IMR-90 (cell line): ENCODE measurements around the gene RPS3. TPM values are rescaled to one million over a fixed set of nuclear protein-coding genes. Genes with fewer than 3 reads are reported as not detected.

Source experiments
- ATAC-seq: fragments of 200-7000 bp; cut with Tn5 transposase; 2 replicates; pipeline ENCODE4 v1.9.1; 2020; ENCODE audit warnings: low read depth, mild to moderate bottlenecking, moderate library complexity
- BruUV-seq: library from RNA; stranded (reverse); fragments of 400-500 nt; replicated peaks from 2 replicates; lab custom pipeline; 2021; lab: Mats Ljungman, UMichigan
- CTCF ChIA-PET: fragments of 300-600 bp; formaldehyde crosslinking; extraction: SDS; loops from one replicate; lab custom pipeline; 2021; ENCODE audit warnings: antibody characterized with exemption; lab: Yijun Ruan, JAX
- POLR2A ChIA-PET: fragments of 300-600 bp; sonication (Branson Sonifier 250); formaldehyde crosslinking; loops from one replicate; lab custom pipeline; 2022; ENCODE audit warnings: antibody characterized with exemption; ENCODE audit not compliant: unreplicated experiment; lab: Charles Lee
- DNase-seq: peaks from one replicate; pipeline ENCODE4 v3.0.0; 2013
- H2AFZ ChIP-seq: replicated peaks from 2 replicates; pipeline ENCODE3; 2013; ENCODE audit warnings: low read length, mild to moderate bottlenecking; ENCODE audit not compliant: poor library complexity
- H2AK5ac ChIP-seq: 2 replicates; pipeline ENCODE4 v1.6.1; 2013; ENCODE audit warnings: low read depth, low read length, inconsistent platforms
- H2AK9ac ChIP-seq: replicated peaks from 2 replicates; pipeline ENCODE3; 2013; ENCODE audit warnings: mild to moderate bottlenecking, low read depth, low read length, moderate library complexity; ENCODE audit not compliant: poor library complexity
- H2BK120ac ChIP-seq: 2 replicates; pipeline ENCODE4 v1.6.1; 2013; ENCODE audit warnings: low read depth, low read length, inconsistent platforms
- H2BK15ac ChIP-seq: 3 replicates; pipeline ENCODE4 v1.6.1; 2013; ENCODE audit warnings: low read depth, low read length, inconsistent platforms
- H2BK20ac ChIP-seq: 2 replicates; pipeline ENCODE4 v1.6.1; 2013; ENCODE audit warnings: low read depth, mild to moderate bottlenecking, inconsistent platforms, low read length, moderate library complexity
- H2BK5ac ChIP-seq: 2 replicates; pipeline ENCODE4 v1.6.1; 2013; ENCODE audit warnings: mild to moderate bottlenecking, low read depth, low read length, inconsistent platforms; ENCODE audit not compliant: poor library complexity, severe bottlenecking
- H3K14ac ChIP-seq: replicated peaks from 2 replicates; pipeline ENCODE4 v1.6.1; 2013; ENCODE audit warnings: low read depth, low read length, inconsistent platforms
- H3K18ac ChIP-seq: 2 replicates; pipeline ENCODE4 v1.6.1; 2013; ENCODE audit warnings: low read depth, low read length, control low read depth
- H3K23ac ChIP-seq: 2 replicates; pipeline ENCODE4 v1.6.1; 2013; ENCODE audit warnings: low read depth, low read length, inconsistent platforms
- H3K27ac ChIP-seq: 2 replicates; pipeline ENCODE4 v1.5.1; 2013; ENCODE audit warnings: mild to moderate bottlenecking, control low read depth, low read length; ENCODE audit not compliant: insufficient read depth
- H3K27me3 ChIP-seq: 2 replicates; pipeline ENCODE4 v1.6.1; 2013; ENCODE audit warnings: low read length; ENCODE audit not compliant: control insufficient read depth, insufficient read depth
- H3K36me3 ChIP-seq: 2 replicates; pipeline ENCODE4 v1.6.1; 2013; ENCODE audit warnings: low read length, mixed read lengths; ENCODE audit not compliant: control insufficient read depth, insufficient read depth
- H3K4ac ChIP-seq: 2 replicates; pipeline ENCODE4 v1.6.1; 2013; ENCODE audit warnings: low read depth, low read length, inconsistent platforms
- H3K4me1 ChIP-seq: 2 replicates; pipeline ENCODE4 v1.6.1; 2013; ENCODE audit warnings: low read length, mixed read lengths; ENCODE audit not compliant: control insufficient read depth, insufficient read depth
- H3K4me2 ChIP-seq: 2 replicates; pipeline ENCODE4 v1.6.1; 2013; ENCODE audit warnings: low read depth, mild to moderate bottlenecking, control low read depth, low read length, moderate library complexity
- H3K4me3 ChIP-seq: 2 replicates; pipeline ENCODE4 v1.5.1; 2013; ENCODE audit warnings: low read depth, mild to moderate bottlenecking, control low read depth, low read length, moderate library complexity; ENCODE audit not compliant: insufficient read depth
- H3K56ac ChIP-seq: 2 replicates; pipeline ENCODE4 v1.6.1; 2013; ENCODE audit warnings: low read length, inconsistent platforms; ENCODE audit not compliant: insufficient read depth; ENCODE audit errors: extremely low read depth
- H3K79me1 ChIP-seq, 2 experiments: 2 replicates each; pipeline ENCODE4 v1.6.1; 2013; ENCODE audit warnings: low read length in 2 of 2, inconsistent platforms in 1 of 2, low read depth in 1 of 2
- H3K9ac ChIP-seq: 2 replicates; pipeline ENCODE4 v1.6.1; 2013; ENCODE audit warnings: low read depth, low read length, control low read depth
- H3K9me1 ChIP-seq: 2 replicates; pipeline ENCODE4 v1.6.1; 2013; ENCODE audit warnings: low read length, inconsistent platforms; ENCODE audit not compliant: insufficient read depth
- H3K9me3 ChIP-seq: 2 replicates; pipeline ENCODE4 v1.6.1; 2013; ENCODE audit warnings: low read length; ENCODE audit not compliant: control insufficient read depth, insufficient read depth
- H4K20me1 ChIP-seq: 2 replicates; pipeline ENCODE4 v1.6.1; 2013; ENCODE audit warnings: low read length, inconsistent platforms; ENCODE audit not compliant: insufficient read depth
- H4K5ac ChIP-seq: 2 replicates; pipeline ENCODE4 v1.6.1; 2013; ENCODE audit warnings: mild to moderate bottlenecking, low read depth, low read length, control low read depth
- H4K8ac ChIP-seq, 2 experiments: 2 replicates each; pipeline ENCODE4 v1.6.1; 2013; ENCODE audit warnings: low read depth in 2 of 2, low read length in 2 of 2, control low read depth in 1 of 2, inconsistent platforms in 1 of 2
- H4K91ac ChIP-seq: 2 replicates; pipeline ENCODE4 v1.6.1; 2013; ENCODE audit warnings: low read depth, low read length, inconsistent platforms; ENCODE audit not compliant: insufficient read depth
- CEBPB ChIP-seq: IDR thresholded peaks from 2 replicates; pipeline ENCODE4 v1.6.1; 2012; ENCODE audit warnings: low read depth, low read length, improper control_type of control experiment
- CHD1 ChIP-seq: IDR thresholded peaks from 2 replicates; pipeline ENCODE4 v1.6.1; 2012; ENCODE audit warnings: low read depth, low read length, improper control_type of control experiment
- CTCF ChIP-seq: conservative IDR thresholded peaks from 2 replicates; pipeline ENCODE4 v1.5.1; 2012; ENCODE audit warnings: mild to moderate bottlenecking, low read depth, low read length, improper control_type of control experiment
- ELK1 ChIP-seq: fragments of 150-350 bp; IDR thresholded peaks from 2 replicates; pipeline ENCODE4 v1.6.1; 2016; ENCODE audit warnings: low read depth, mild to moderate bottlenecking, low read length, moderate library complexity, borderline replicate concordance
- FOS ChIP-seq: fragments of 150-350 bp; IDR thresholded peaks from 2 replicates; pipeline ENCODE4 v1.6.1; 2016; ENCODE audit warnings: low read depth, low read length
- MAZ ChIP-seq: IDR thresholded peaks from 2 replicates; pipeline ENCODE4 v1.6.1; 2012; ENCODE audit warnings: low read depth, mild to moderate bottlenecking, low read length, improper control_type of control experiment, moderate library complexity, borderline replicate concordance
- MXI1 ChIP-seq: IDR thresholded peaks from 2 replicates; pipeline ENCODE4 v1.6.1; 2012; ENCODE audit warnings: low read depth, mild to moderate bottlenecking, low read length, moderate library complexity, borderline replicate concordance
- NFE2L2 ChIP-seq: fragments of 150-350 bp; IDR thresholded peaks from 2 replicates; pipeline ENCODE4 v1.6.1; 2016; ENCODE audit warnings: low read depth, mild to moderate bottlenecking, low read length
- RCOR1 ChIP-seq: IDR thresholded peaks from 2 replicates; pipeline ENCODE4 v1.6.1; 2012; ENCODE audit warnings: mild to moderate bottlenecking, low read length, improper control_type of control experiment; ENCODE audit not compliant: insufficient replicate concordance
- RFX5 ChIP-seq: IDR thresholded peaks from 2 replicates; pipeline ENCODE4 v1.8.0; 2012; ENCODE audit warnings: low read depth, mild to moderate bottlenecking, low read length, moderate library complexity
- SMC3 ChIP-seq: fragments of 150-350 bp; IDR thresholded peaks from 2 replicates; pipeline ENCODE4 v1.6.1; 2016; ENCODE audit warnings: low read depth, mild to moderate bottlenecking, antibody characterized with exemption, low read length, moderate library complexity
- USF2 ChIP-seq: fragments of 150-350 bp; IDR thresholded peaks from 2 replicates; pipeline ENCODE4 v1.6.1; 2017; ENCODE audit warnings: mild to moderate bottlenecking, antibody characterized with exemption, low read length, low read depth
- WGBS, 2 experiments: methylation state at CpG; one replicate each; pipeline versions ENCODE4 v1.1.5 to v1.1.7; 2013; ENCODE audit warnings: missing lambda C conversion rate in 2 of 2; ENCODE audit not compliant: insufficient read length in 1 of 2; ENCODE audit errors: extremely low coverage in 2 of 2; 5-methylcytosine and 5-hydroxymethylcytosine counted together
- dilution Hi-C: fragments of 300-500 bp; cut with HindIII; formaldehyde crosslinking; loops from one replicate; pipeline ENCODE4 v1.14.3; 2018; ENCODE audit warnings: low sequenced_read_pairs; ENCODE audit not compliant: unreplicated experiment
- in situ Hi-C: fragments of 300-500 bp; cut with MboI; formaldehyde crosslinking; loops from 3 replicates; pipeline ENCODE4 v1.14.3; 2019; ENCODE audit warnings: low sequenced_read_pairs, inconsistent platforms, mixed read lengths
- intact Hi-C: fragments of 100-400 bp; cut with micrococcal nuclease; formaldehyde crosslinking; loops from 2 replicates; pipeline ENCODE4 v1.10.0; 2022
- polyA plus RNA-seq, 3 experiments: library from polyadenylated mRNA; depleted of rRNA; stranded (reverse); fragments of >200 nt; gene quantifications; 2 replicates each; pipeline ENCODE4 v1.2.3, GENCODE V29; 2012; ENCODE audit warnings: low replicate concordance in 1 of 3
- total RNA-seq: library from RNA; depleted of rRNA; stranded (reverse); fragments of >200 nt; gene quantifications from 2 replicates; pipeline ENCODE4 v1.2.3, GENCODE V29; 2012

Gene RPS3
- total and polyA plus RNA-seq, 2 of the 4 experiments (the other 2 are of a cell fraction) = 2,360 to 2,477 TPM

GRCh38 chr11:75439495-75440120, 40.3 kb downstream of the RPS3 start:
- Histone ChIP-seq H3K4me1 (no peaks in the 10 kb centered on the region), H3K23ac (no peak overlapping the region), H3K18ac (no peak overlapping the region), H2AK9ac (peak overlapping the region; percentile 66), H4K5ac (no peak overlapping the region), H3K4ac (no peak overlapping the region), H3K27ac (no peak overlapping the region), H3K14ac (no peak overlapping the region), H3K56ac (no peak overlapping the region), H4K20me1 (no peaks in the 10 kb centered on the region), H3K9me1 (0 out of 2 replicates have a peak, but pooled peaks cover 4% of the 10 kb centered on the region), H4K91ac (no peak overlapping the region), H3K9ac (no peak overlapping the region), H3K9me3 (no peaks in the 10 kb centered on the region), H2AFZ (peak overlapping the region; percentile 35), H3K36me3 (no peaks in the 10 kb centered on the region), H3K79me1 (no peaks in the 10 kb centered on the region), H3K4me2 (no peak overlapping the region), H2BK15ac (no peak overlapping the region), H2BK20ac (no peak overlapping the region), H2AK5ac (no peak overlapping the region), H2BK5ac (no peak overlapping the region), H3K4me3 (no peak overlapping the region), H2BK120ac (no peak overlapping the region), H4K8ac (no peak overlapping the region), H3K27me3 (peaks cover 3% of the 10 kb centered on the region; the same call in 1 of the 2 replicates)
- TF ChIP-seq ELK1 = no peak
- no peak for TF ChIP-seq CEBPB
- no peak for TF ChIP-seq USF2
- TF ChIP-seq MXI1 = no peak
- no peak for TF ChIP-seq SMC3
- TF ChIP-seq RCOR1 = no peak
- no peak for TF ChIP-seq NFE2L2
- no peak for TF ChIP-seq FOS
- no peak for TF ChIP-seq RFX5
- TF ChIP-seq MAZ = no peak
- no peak for TF ChIP-seq CTCF
- no peak for TF ChIP-seq CHD1
- no TSS peak for BruUV-seq
- ATAC-seq (no peak), DNase-seq (no peak)
- ChIA-PET CTCF (no interaction called here), POLR2A (no interaction called here)
- intact Hi-C loops (no loop called here), dilution Hi-C loops (no loop called here), in situ Hi-C loops (no loop called here)
- 73% methylated on average over 3 of the region's 13 CpGs; no CpG with 5 or more reads in 1 of the 2 experiments for WGBS, 2 experiments
